ENCODE results near the gene ZBTB16. TPM values are rescaled to one million over a fixed set of nuclear protein-coding genes. Genes with fewer than 3 reads are reported as not detected.

Gene ZBTB16
- total RNA-seq, 1 donor from 2014 or later = 0.54 TPM

DNA sequence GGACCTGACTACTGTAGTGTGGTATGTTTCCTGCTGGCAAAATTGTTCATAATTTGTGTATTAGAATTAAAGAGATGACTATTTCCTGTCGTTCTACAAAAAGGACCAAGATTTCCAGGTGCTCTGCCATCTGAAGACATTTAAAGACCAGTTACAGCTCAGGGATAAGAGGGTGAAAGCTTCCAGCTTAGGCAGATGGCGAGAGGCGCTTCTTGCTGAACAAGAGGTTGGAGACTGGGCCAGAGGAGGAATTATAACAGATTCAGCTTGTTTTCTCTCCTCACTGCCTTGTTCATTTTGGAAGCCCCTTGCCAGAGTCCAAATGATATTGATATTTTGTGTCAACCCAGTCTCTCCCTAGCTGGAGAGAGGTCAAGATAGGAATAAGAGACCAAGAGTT lies 213.6 kb downstream of the ZBTB16 start:
- Mint-ChIP-seq H3K27me3 (ENCODE audit: unreplicated experiment) (peaks cover 3% of the 10 kb centered on the region), H3K4me3 (ENCODE audit: unreplicated experiment) (no peak overlapping the region), H3K9me3 (ENCODE audit: unreplicated experiment) (no peaks in the 10 kb centered on the region), H3K4me1 (ENCODE audit: unreplicated experiment) (no peaks in the 10 kb centered on the region), H3K27ac (ENCODE audit: unreplicated experiment) (no peak overlapping the region), H3K36me3 (ENCODE audit: low read depth, unreplicated experiment) (no peaks in the 10 kb centered on the region)
- TF ChIP-seq, protein P1, sequence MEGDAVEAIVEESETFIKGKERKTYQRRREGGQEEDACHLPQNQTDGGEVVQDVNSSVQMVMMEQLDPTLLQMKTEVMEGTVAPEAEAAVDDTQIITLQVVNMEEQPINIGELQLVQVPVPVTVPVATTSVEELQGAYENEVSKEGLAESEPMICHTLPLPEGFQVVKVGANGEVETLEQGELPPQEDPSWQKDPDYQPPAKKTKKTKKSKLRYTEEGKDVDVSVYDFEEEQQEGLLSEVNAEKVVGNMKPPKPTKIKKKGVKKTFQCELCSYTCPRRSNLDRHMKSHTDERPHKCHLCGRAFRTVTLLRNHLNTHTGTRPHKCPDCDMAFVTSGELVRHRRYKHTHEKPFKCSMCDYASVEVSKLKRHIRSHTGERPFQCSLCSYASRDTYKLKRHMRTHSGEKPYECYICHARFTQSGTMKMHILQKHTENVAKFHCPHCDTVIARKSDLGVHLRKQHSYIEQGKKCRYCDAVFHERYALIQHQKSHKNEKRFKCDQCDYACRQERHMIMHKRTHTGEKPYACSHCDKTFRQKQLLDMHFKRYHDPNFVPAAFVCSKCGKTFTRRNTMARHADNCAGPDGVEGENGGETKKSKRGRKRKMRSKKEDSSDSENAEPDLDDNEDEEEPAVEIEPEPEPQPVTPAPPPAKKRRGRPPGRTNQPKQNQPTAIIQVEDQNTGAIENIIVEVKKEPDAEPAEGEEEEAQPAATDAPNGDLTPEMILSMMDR (IDR thresholded peaks at IDR 0.05; ENCODE audit: unreplicated experiment) = no peak
- no peak for DNase-seq (ENCODE audit: low spot score)

DNA sequence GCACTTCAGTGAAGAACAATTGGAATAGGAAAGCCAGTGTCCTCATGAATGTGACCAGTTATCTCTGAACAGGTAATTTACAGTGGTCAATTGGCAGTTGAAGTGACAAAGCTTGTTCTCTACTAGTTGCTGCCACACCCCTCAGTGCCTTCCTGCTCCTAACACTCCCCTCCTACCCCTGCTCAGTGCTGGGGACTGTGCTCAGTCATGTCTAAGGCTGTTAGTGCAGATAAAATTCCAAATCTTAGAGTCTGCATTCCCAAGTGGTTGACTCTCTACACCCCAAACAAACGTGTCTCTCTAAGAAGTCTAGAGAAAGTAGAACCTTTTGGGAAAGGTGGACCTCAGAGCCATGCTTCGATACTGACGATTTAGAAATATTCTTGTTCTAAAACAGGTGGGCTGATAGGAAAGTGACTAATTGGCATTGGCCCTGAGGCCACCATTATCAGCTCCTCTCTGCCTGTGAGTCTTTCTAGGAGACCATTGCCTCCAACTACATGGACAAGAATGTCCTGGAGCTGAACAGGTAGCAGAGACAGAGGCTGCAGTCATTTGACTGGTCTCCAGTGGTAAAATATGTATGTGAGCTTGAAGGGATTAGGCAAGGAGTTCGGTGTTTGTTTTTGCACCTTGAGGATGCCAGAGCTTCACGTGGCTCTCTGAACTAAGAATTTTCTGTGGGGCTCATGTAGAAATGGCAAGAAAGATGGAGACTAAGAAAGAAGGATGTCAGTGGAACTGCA lies 214.6 kb downstream of the ZBTB16 start:
- TF ChIP-seq, protein P1 (IDR thresholded peaks at IDR 0.05; ENCODE audit: unreplicated experiment) = no peak
- Mint-ChIP-seq H3K27ac (ENCODE audit: unreplicated experiment) (no peak overlapping the region), H3K9me3 (ENCODE audit: unreplicated experiment) (no peaks in the 10 kb centered on the region), H3K36me3 (ENCODE audit: low read depth, unreplicated experiment) (no peaks in the 10 kb centered on the region), H3K27me3 (ENCODE audit: unreplicated experiment) (peaks cover 3% of the 10 kb centered on the region), H3K4me3 (ENCODE audit: unreplicated experiment) (no peak overlapping the region), H3K4me1 (ENCODE audit: unreplicated experiment) (no peaks in the 10 kb centered on the region)
- no peak for DNase-seq (ENCODE audit: low spot score)

DNA sequence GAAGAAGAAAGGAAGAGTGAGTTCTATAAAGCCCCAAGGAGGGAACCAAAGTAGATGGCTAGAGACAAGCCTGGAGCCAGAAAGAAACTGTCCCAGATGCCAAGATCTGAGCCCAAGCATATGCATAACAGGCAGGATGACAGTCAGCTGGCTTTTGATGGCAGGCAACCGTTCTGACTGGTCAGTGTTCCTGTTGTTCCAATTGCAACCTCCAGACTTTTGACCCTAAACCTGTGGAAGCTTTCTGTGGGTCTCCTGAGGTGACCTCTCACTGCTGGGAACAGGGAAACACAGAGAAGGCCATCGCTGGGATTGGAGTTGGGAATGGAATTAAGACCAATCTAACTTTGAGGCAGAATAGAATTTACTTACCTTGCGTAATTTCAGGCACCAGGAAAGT lies 215.1 kb downstream of the ZBTB16 start:
- no peak overlapping the region for H3K4me3 Mint-ChIP-seq (ENCODE audit: unreplicated experiment)
- H3K4me1 Mint-ChIP-seq (ENCODE audit: unreplicated experiment) = no peaks in the 10 kb centered on the region
- H3K27me3 Mint-ChIP-seq (ENCODE audit: unreplicated experiment) = peaks cover 3% of the 10 kb centered on the region
- TF ChIP-seq, protein P1 (IDR thresholded peaks at IDR 0.05; ENCODE audit: unreplicated experiment) = no peak
- H3K9me3 Mint-ChIP-seq (ENCODE audit: unreplicated experiment) = no peaks in the 10 kb centered on the region
- no peaks in the 10 kb centered on the region for H3K36me3 Mint-ChIP-seq (ENCODE audit: low read depth, unreplicated experiment)
- H3K27ac Mint-ChIP-seq (ENCODE audit: unreplicated experiment) = no peak overlapping the region
- DNase-seq (ENCODE audit: low spot score) = no peak

DNA sequence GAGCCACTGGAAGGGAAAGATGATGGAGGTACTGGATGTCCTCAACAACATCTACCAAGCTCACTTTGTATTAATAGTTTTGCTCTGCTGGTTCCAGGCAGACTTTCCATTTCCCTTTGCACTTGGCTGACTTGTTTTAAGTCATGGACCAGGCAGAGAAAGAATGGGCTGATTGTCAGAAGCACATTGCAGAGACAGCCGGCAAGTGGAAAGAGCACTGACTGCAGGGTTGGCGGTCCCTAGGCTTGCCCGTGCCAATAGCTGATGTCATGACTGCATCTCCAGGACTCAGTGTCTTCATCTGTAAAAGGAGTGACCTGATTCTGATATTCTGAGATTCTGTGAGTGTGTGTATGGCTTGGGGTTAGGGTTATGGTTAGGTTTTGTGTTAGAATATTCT lies 215.8 kb downstream of the ZBTB16 start:
- H3K9me3 Mint-ChIP-seq (ENCODE audit: unreplicated experiment) = no peaks in the 10 kb centered on the region
- no peak for DNase-seq (ENCODE audit: low spot score)
- no peaks in the 10 kb centered on the region for H3K36me3 Mint-ChIP-seq (ENCODE audit: low read depth, unreplicated experiment)
- no peak overlapping the region for H3K4me3 Mint-ChIP-seq (ENCODE audit: unreplicated experiment)
- H3K27ac Mint-ChIP-seq (ENCODE audit: unreplicated experiment) = no peak overlapping the region
- TF ChIP-seq, protein P1 (IDR thresholded peaks at IDR 0.05; ENCODE audit: unreplicated experiment) = no peak
- no peaks in the 10 kb centered on the region for H3K4me1 Mint-ChIP-seq (ENCODE audit: unreplicated experiment)
- peaks cover 3% of the 10 kb centered on the region for H3K27me3 Mint-ChIP-seq (ENCODE audit: unreplicated experiment)

DNA sequence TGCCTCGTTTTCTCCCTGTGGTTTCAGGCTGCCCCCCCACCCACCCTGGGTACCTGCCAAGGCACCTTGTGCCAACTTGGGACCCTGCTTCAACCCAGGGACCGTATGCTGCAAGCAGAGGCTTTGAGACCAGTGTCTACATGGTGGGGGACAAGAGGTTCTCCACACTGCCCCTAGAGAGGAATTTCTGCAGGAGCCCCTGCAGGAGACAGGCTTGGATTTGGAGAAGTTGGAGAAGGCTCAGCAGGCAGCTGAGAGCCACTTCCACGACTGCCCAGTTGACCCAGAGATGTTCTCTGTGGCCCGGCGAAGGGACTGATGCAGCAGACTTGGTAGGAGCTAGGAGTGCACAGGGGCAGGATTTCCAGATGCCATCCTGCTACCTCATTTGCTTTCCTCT lies 216.6 kb downstream of the ZBTB16 start:
- Mint-ChIP-seq H3K27me3 (ENCODE audit: unreplicated experiment) (peaks cover 3% of the 10 kb centered on the region), H3K4me3 (ENCODE audit: unreplicated experiment) (no peak overlapping the region), H3K27ac (ENCODE audit: unreplicated experiment) (no peak overlapping the region), H3K9me3 (ENCODE audit: unreplicated experiment) (no peaks in the 10 kb centered on the region), H3K4me1 (ENCODE audit: unreplicated experiment) (no peaks in the 10 kb centered on the region), H3K36me3 (ENCODE audit: low read depth, unreplicated experiment) (no peaks in the 10 kb centered on the region)
- TF ChIP-seq, protein P1 (IDR thresholded peaks at IDR 0.05; ENCODE audit: unreplicated experiment) = no peak
- DNase-seq (ENCODE audit: low spot score) = no peak

All from endothelial cell (in vitro differentiated cells).